HG02763 (cell line): ENCODE data around the gene EVI5.
"Not testable (repeated sequence)": the region's sequence is repeated elsewhere in the genome, so short reads cannot be mapped to it uniquely, and the experiment has no call there.

ENCODE experiments used
- ATAC-seq: cut with Tn5 transposase; IDR thresholded peaks from one replicate; pipeline ENCODE4 v1.9.1; 2021; ENCODE audit warnings: mild to moderate bottlenecking, moderate library complexity; ENCODE audit not compliant: unreplicated experiment

The EVI5 gene

GRCh38 chr1:92792340-92792782, 7.5 kb upstream of the EVI5 start:
- ATAC-seq, result no peak

- no peak for ATAC-seq
These were observed 6.7 kb upstream of the EVI5 start for GRCh38 chr1:92791487-92792066.

- no peak for ATAC-seq
These were observed 6.0 kb upstream of the EVI5 start for GRCh38 chr1:92790867-92791266.

- no peak for ATAC-seq
These were observed 5.2 kb upstream of the EVI5 start for GRCh38 chr1:92790081-92790480.

- ATAC-seq, result no peak
These were observed 1.4 kb upstream of the EVI5 start for GRCh38 chr1:92786111-92786901.

GRCh38 chr1:92784021-92784638, 778 bp downstream of the EVI5 start:
- no peak for ATAC-seq

- not testable (repeated sequence) for ATAC-seq
These were observed 1.4 kb downstream of the EVI5 start for GRCh38 chr1:92783550-92783949.

- no peak for ATAC-seq
These were observed 6.5 kb downstream of the EVI5 start for GRCh38 chr1:92778376-92778775.

- ATAC-seq, result no peak
These were observed 10.5 kb downstream of the EVI5 start for GRCh38 chr1:92774407-92774806.

- ATAC-seq, result not testable (repeated sequence)
These were observed 11.2 kb downstream of the EVI5 start for GRCh38 chr1:92773749-92774148.

- ATAC-seq, result no peak
These were observed 15.1 kb downstream of the EVI5 start for GRCh38 chr1:92769856-92770255.

GRCh38 chr1:92768915-92769314, 16.0 kb downstream of the EVI5 start:
- no peak for ATAC-seq

GRCh38 chr1:92768296-92768695, 16.6 kb downstream of the EVI5 start:
- ATAC-seq, result no peak

- ATAC-seq, result no peak
These were observed 20.8 kb downstream of the EVI5 start for GRCh38 chr1:92764116-92764515.

- ATAC-seq, result no peak
These were observed 22.6 kb downstream of the EVI5 start for GRCh38 chr1:92762355-92762754.

- ATAC-seq, result no peak
These were observed 25.5 kb downstream of the EVI5 start for GRCh38 chr1:92759361-92759760.

GRCh38 chr1:92756537-92756936, 28.4 kb downstream of the EVI5 start:
- no peak for ATAC-seq

- ATAC-seq, result no peak
These were observed 29.1 kb downstream of the EVI5 start for GRCh38 chr1:92755541-92756461.

- no peak for ATAC-seq
These were observed 30.2 kb downstream of the EVI5 start for GRCh38 chr1:92754719-92755050.

- no peak for ATAC-seq
These were observed 30.7 kb downstream of the EVI5 start for GRCh38 chr1:92754000-92754718.

- no peak for ATAC-seq
These were observed 32.2 kb downstream of the EVI5 start for GRCh38 chr1:92752719-92753118.
